HepG2 (cell line): ENCODE data around the gene C22orf42. TPM values are rescaled to one million over a fixed set of nuclear protein-coding genes. Genes with fewer than 3 reads are reported as not detected.

Source experiments
- ATAC-seq: fragments of 200-7000 bp; cut with Tn5 transposase; 3 replicates; pipeline ENCODE4 v1.9.1; 2020; ENCODE audit warnings: mild to moderate bottlenecking, moderate library complexity
- BruUV-seq: library from RNA; stranded (reverse); fragments of 400-500 nt; replicated peaks from 2 replicates; lab custom pipeline; 2021; lab: Mats Ljungman, UMichigan
- CTCF ChIA-PET: fragments of 300-600 bp; formaldehyde crosslinking; extraction: SDS; loops from one replicate; lab custom pipeline; 2021; ENCODE audit warnings: low total read pairs, inconsistent platforms, low intra/inter-chr PET ratio; lab: Yijun Ruan, JAX
- POLR2A ChIA-PET: fragments of 350-600 bp; sonication (Branson Sonifier 250); formaldehyde crosslinking; loops from one replicate; lab custom pipeline; 2020; ENCODE audit warnings: antibody characterized with exemption, inconsistent platforms; lab: Yijun Ruan, JAX
- DNase-seq: peaks from one replicate; pipeline ENCODE4 v3.0.0-alpha.2; 2015; ENCODE audit warnings: low spot score
- FAIRE-seq: peaks from 3 replicates; lab custom pipeline; 2011; peaks lifted over from hg19 to GRCh38; lab: Jason Lieb, UNC
- H2AFZ ChIP-seq: one replicate; pipeline ENCODE4 v1.6.1; 2011; ENCODE audit warnings: low read length, inconsistent platforms
- H3K27ac ChIP-seq: fragments of 300-600 bp; 3 replicates; pipeline ENCODE4 v1.8.0; 2011; ENCODE audit warnings: mixed run types, mild to moderate bottlenecking, mixed read lengths, low read length, inconsistent platforms; ENCODE audit not compliant: insufficient read depth; ENCODE audit errors: extremely low read length
- H3K27me3 ChIP-seq, 2 experiments: fragments of 200-600 bp in 1 of 2; 2 replicates in 1 of 2; 3 replicates in 1 of 2; pipeline versions ENCODE4 v1.6.0 to v1.8.0; 2011; ENCODE audit warnings: low read length in 2 of 2, mild to moderate bottlenecking in 2 of 2, moderate library complexity in 2 of 2, inconsistent platforms in 1 of 2; ENCODE audit not compliant: insufficient read depth in 2 of 2, control insufficient read depth in 1 of 2
- H3K36me3 ChIP-seq, 2 experiments: fragments of 200-600 bp in 1 of 2; replicated peaks in 1 of 2; 2 replicates in 1 of 2; 3 replicates in 1 of 2; pipeline versions ENCODE4 v1.5.1 to v1.8.0; 2011; ENCODE audit warnings: low read length in 2 of 2, inconsistent platforms in 1 of 2; ENCODE audit not compliant: insufficient read depth in 2 of 2, control insufficient read depth in 1 of 2
- H3K4me1 ChIP-seq: 2 replicates; pipeline ENCODE4 v1.5.1; 2012; ENCODE audit warnings: low read length, inconsistent platforms; ENCODE audit not compliant: insufficient read depth
- H3K4me2 ChIP-seq: 2 replicates; pipeline ENCODE4 v1.6.0; 2011; ENCODE audit warnings: low read depth, low read length, inconsistent platforms
- H3K4me3 ChIP-seq, 3 experiments: fragments of 200-600 bp in 1 of 3; sonication (generic), shearing (Covaris generic) in 1 of 3; replicated peaks in 1 of 3; 2 replicates each; pipeline ENCODE4 v1.5.1; 2011 to 2016; ENCODE audit warnings: low read length in 3 of 3, inconsistent platforms in 2 of 3, low read depth in 2 of 3, mild to moderate bottlenecking in 2 of 3, control low read depth in 1 of 3, mixed read lengths in 1 of 3; ENCODE audit not compliant: insufficient read depth in 1 of 3
- H3K79me2 ChIP-seq: one replicate; pipeline ENCODE4 v1.6.1; 2011; ENCODE audit warnings: low read length, inconsistent platforms; ENCODE audit not compliant: insufficient read depth
- H3K9ac ChIP-seq: 2 replicates; pipeline ENCODE4 v1.6.0; 2011; ENCODE audit warnings: mild to moderate bottlenecking, low read depth, low read length, inconsistent platforms; ENCODE audit not compliant: insufficient read depth
- H3K9me3 ChIP-seq: 2 replicates; pipeline ENCODE4 v1.5.1; 2012; ENCODE audit warnings: mild to moderate bottlenecking, low read length
- H4K20me1 ChIP-seq: 2 replicates; pipeline ENCODE4 v1.6.0; 2011; ENCODE audit warnings: inconsistent platforms, mild to moderate bottlenecking, low read length, moderate library complexity; ENCODE audit not compliant: insufficient read depth
- ATF3 ChIP-seq: sonication (generic); formaldehyde crosslinking; IDR thresholded peaks from 2 replicates; pipeline ENCODE4 v1.4.0; 2020; ENCODE audit warnings: missing genetic modification reagents
- FOSL2 ChIP-seq: sonication (generic); formaldehyde crosslinking; IDR thresholded peaks from 2 replicates; pipeline ENCODE4 v1.4.0; 2020; ENCODE audit warnings: missing genetic modification reagents
- HDAC2 ChIP-seq: sonication (generic); formaldehyde crosslinking; IDR thresholded peaks from 2 replicates; pipeline ENCODE4 v1.4.0; 2020; ENCODE audit warnings: missing genetic modification reagents
- HNF1B ChIP-seq: sonication (generic); formaldehyde crosslinking; IDR thresholded peaks from 2 replicates; pipeline ENCODE4 v1.5.1; 2020; ENCODE audit warnings: mild to moderate bottlenecking, moderate library complexity, missing genetic modification reagents
- HNRNPLL ChIP-seq: fragments of 200-400 bp; formaldehyde crosslinking; IDR thresholded peaks from 2 replicates; pipeline ENCODE4 v1.6.1; 2017; ENCODE audit warnings: mild to moderate bottlenecking, low read depth, low read length; ENCODE audit not compliant: poor library complexity, severe bottlenecking
- NRL ChIP-seq: sonication (generic); formaldehyde crosslinking; IDR thresholded peaks from 2 replicates; pipeline ENCODE4 v1.5.0; 2020; ENCODE audit warnings: missing genetic modification reagents, mild to moderate bottlenecking, moderate library complexity, borderline replicate concordance
- RNF2 ChIP-seq: fragments of 450-650 bp; conservative IDR thresholded peaks from 2 replicates; pipeline ENCODE4 v1.6.1; 2016; ENCODE audit warnings: low read depth
- SALL1 ChIP-seq: sonication (generic); formaldehyde crosslinking; IDR thresholded peaks from 2 replicates; pipeline ENCODE4 v1.8.0; 2022; ENCODE audit warnings: mild to moderate bottlenecking, missing genetic modification reagents
- SAP130 ChIP-seq: IDR thresholded peaks from 2 replicates; pipeline ENCODE4 v1.6.1; 2016; ENCODE audit warnings: low read depth
- SMC3 ChIP-seq: IDR thresholded peaks from 2 replicates; pipeline ENCODE4 v1.6.1; 2011; ENCODE audit warnings: low read length, improper control_type of control experiment
- SPEN ChIP-seq: sonication (generic); formaldehyde crosslinking; IDR thresholded peaks from 2 replicates; pipeline ENCODE4 v1.5.1; 2020; ENCODE audit warnings: low read depth, mild to moderate bottlenecking, missing genetic modification reagents
- TEAD2 ChIP-seq: sonication (generic); formaldehyde crosslinking; IDR thresholded peaks from 2 replicates; pipeline ENCODE4 v1.9.0; 2021; ENCODE audit warnings: missing genetic modification reagents
- ZNF501 ChIP-seq: sonication (generic); formaldehyde crosslinking; IDR thresholded peaks from 2 replicates; pipeline ENCODE4 v1.5.1; 2020; ENCODE audit warnings: mild to moderate bottlenecking, moderate library complexity, missing genetic modification reagents
- ZNF607 ChIP-seq: sonication (generic); formaldehyde crosslinking; IDR thresholded peaks from 2 replicates; pipeline ENCODE4 v1.5.1; 2020; ENCODE audit warnings: missing genetic modification reagents, mild to moderate bottlenecking, borderline replicate concordance
- ZSCAN30 ChIP-seq: sonication (generic); formaldehyde crosslinking; IDR thresholded peaks from 2 replicates; pipeline ENCODE4 v1.5.0; 2020; ENCODE audit warnings: mild to moderate bottlenecking, missing genetic modification reagents
- WGBS: methylation state at CpG from one replicate; pipeline ENCODE4 v1.1.6; 2017; ENCODE audit warnings: low lambda C conversion rate; 5-methylcytosine and 5-hydroxymethylcytosine counted together
- in situ Hi-C: cut with HindIII; loops from 2 replicates; pipeline ENCODE4 v1.10.0; 2017; ENCODE audit warnings: low pct_unique_long_range_greater_than_20kb; ENCODE audit not compliant: extremely low pct_ligation_motif_present
- intact Hi-C: fragments of 100-400 bp; cut with micrococcal nuclease; formaldehyde crosslinking; loops from one replicate; pipeline ENCODE4 v1.10.0; 2022; ENCODE audit not compliant: unreplicated experiment
- polyA plus RNA-seq, 8 experiments: library from polyadenylated mRNA; depleted of rRNA in 3 of 8; stranded (reverse) in 7 of 8; unstranded in 1 of 8; fragments of >200 nt; fragmentation: Illumina TruSeq in 4 of 8; extraction: Trizol in 4 of 8; gene quantifications; 2 replicates each; pipeline versions ENCODE4 v1.2.1 to v1.2.3, GENCODE V29; 2011 to 2016; ENCODE audit warnings: low read depth in 4 of 8, missing spikeins in 1 of 8, mixed read lengths in 1 of 8; ENCODE audit not compliant: insufficient read depth in 1 of 8
- total RNA-seq, 5 experiments: library from RNA; depleted of rRNA; stranded (reverse); fragments of >200 nt; fragmentation: Illumina TruSeq; extraction: Trizol; gene quantifications; 2 replicates each; pipeline ENCODE4 v1.2.3, GENCODE V29; 2016; ENCODE audit warnings: low read depth in 1 of 5
- TF ChIP-seq, protein P1 (sequence below): sonication (generic); formaldehyde crosslinking; IDR thresholded peaks from 2 replicates; pipeline ENCODE4 v1.4.0; 2020; ENCODE audit warnings: missing genetic modification reagents, borderline replicate concordance
- TF ChIP-seq, protein P2 (sequence below): IDR thresholded peaks from 2 replicates; pipeline ENCODE4 v1.6.1; 2012; ENCODE audit warnings: inconsistent platforms

Gene C22orf42
- total and polyA plus RNA-seq, 2 of the 13 experiments (the other 11 are each of a cell fraction or from before 2014, with no cell fraction given): not detected

DNA sequence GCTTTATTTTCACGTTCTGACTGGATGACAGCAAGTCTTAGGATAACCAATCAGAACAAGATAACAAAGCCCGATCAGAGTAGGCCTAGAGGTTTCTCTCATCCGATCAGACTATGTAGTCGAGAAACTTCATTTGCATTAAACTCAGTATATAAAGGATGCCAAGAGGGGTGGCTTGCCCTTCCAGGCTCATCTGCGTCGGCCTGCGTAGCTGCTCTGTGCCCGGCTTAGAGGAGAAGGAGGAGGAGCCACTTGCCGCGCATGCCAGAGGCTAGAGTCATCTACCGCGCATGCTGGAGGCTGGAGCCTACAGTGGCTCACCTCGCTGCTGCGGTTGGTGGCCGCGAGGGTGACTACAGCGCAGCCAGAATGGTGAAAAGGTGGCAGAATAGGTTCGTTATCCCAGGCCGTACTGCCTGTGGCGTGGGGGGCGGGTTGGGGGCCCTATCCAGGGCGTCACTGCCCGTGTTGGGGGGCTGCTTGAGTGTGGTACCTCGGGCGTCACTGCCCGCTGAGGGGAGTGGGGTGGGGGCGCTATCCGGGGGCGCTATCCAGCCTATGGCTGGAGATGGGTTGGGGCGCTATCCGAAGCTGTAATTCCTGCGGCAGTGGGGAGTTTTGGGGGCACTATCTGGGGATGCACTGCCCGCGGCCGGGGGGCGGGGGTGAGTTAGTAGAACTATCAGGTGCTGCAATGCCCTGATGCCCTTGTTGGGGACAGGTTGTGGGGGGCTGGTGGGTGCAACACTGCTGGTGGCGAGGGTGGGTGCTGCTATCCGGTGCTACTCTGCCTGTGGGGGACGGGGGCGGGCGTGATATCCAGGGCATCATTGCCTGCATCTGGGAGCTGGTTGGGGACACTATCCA, 46.0 kb upstream of the C22orf42 start, which contains the start of gene RFPL2:
Gene RFPL2 (minus strand): TSS at position 218 of the 867 bp plus-strand sequence. CDS start 2,622 bp downstream, outside the sequence.
- WGBS: 31% methylated on average over 9 of the region's 41 CpGs
- TF ChIP-seq SMC3 (no peak), HNF1B (CRISPR knock-in tag) (peak; percentile 20; the same call in 1 of the 2 replicates), ATF3 (CRISPR knock-in tag) (0 out of 2 replicates have a peak, but pooled peaks have one; percentile 26), SALL1 (CRISPR knock-in tag) (peak; percentile 29), ZNF501 (CRISPR knock-in tag) (peak; percentile 28; the same call in 1 of the 2 replicates), SPEN (0 out of 2 replicates have a peak, but pooled peaks have one; percentile 41), HNRNPLL (peak; percentile 58), NRL (CRISPR knock-in tag) (no peak), RNF2 (0 out of 2 replicates have a peak, but pooled peaks have one; percentile 27), HDAC2 (0 out of 2 replicates have a peak, but pooled peaks have one; percentile 17), ZSCAN30 (CRISPR knock-in tag) (no peak), FOSL2 (peak; percentile 64), ZNF607 (CRISPR knock-in tag) (no peak), SAP130 (CRISPR knock-in tag) (peak; percentile 43; the same call in 1 of the 2 replicates), TEAD2 (CRISPR knock-in tag) (no peak)
- TF ChIP-seq, protein P1, sequence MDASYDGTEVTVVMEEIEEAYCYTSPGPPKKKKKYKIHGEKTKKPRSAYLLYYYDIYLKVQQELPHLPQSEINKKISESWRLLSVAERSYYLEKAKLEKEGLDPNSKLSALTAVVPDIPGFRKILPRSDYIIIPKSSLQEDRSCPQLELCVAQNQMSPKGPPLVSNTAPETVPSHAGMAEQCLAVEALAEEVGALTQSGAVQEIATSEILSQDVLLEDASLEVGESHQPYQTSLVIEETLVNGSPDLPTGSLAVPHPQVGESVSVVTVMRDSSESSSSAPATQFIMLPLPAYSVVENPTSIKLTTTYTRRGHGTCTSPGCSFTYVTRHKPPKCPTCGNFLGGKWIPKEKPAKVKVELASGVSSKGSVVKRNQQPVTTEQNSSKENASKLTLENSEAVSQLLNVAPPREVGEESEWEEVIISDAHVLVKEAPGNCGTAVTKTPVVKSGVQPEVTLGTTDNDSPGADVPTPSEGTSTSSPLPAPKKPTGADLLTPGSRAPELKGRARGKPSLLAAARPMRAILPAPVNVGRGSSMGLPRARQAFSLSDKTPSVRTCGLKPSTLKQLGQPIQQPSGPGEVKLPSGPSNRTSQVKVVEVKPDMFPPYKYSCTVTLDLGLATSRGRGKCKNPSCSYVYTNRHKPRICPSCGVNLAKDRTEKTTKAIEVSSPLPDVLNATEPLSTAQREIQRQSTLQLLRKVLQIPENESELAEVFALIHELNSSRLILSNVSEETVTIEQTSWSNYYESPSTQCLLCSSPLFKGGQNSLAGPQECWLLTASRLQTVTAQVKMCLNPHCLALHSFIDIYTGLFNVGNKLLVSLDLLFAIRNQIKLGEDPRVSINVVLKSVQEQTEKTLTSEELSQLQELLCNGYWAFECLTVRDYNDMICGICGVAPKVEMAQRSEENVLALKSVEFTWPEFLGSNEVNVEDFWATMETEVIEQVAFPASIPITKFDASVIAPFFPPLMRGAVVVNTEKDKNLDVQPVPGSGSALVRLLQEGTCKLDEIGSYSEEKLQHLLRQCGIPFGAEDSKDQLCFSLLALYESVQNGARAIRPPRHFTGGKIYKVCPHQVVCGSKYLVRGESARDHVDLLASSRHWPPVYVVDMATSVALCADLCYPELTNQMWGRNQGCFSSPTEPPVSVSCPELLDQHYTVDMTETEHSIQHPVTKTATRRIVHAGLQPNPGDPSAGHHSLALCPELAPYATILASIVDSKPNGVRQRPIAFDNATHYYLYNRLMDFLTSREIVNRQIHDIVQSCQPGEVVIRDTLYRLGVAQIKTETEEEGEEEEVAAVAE (CRISPR knock-in tag): no peak
- TF ChIP-seq, protein P2, sequence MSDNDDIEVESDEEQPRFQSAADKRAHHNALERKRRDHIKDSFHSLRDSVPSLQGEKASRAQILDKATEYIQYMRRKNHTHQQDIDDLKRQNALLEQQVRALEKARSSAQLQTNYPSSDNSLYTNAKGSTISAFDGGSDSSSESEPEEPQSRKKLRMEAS: peak; percentile 63; the same call in 1 of the 2 replicates

More for the DNA sequence above, 46.0 kb upstream of the C22orf42 start, which contains the start of gene RFPL2:
- in situ Hi-C loops (loop anchor here (5.0 kb wide), 1 partner anchor 62 kb away; no protein-coding TSS in a partner anchor), intact Hi-C loops (no loop called here)
- peak; percentile 48 for FAIRE-seq
- H3K36me3 ChIP-seq: no peaks in the 10 kb centered on the region
- no TSS peak for BruUV-seq
- peak within 1 kb of the TSS; percentile 35 for H2AFZ ChIP-seq
- H3K4me1 ChIP-seq: peaks cover 27% of the 10 kb centered on the region
- no peak within 1 kb of the TSS for H3K27ac ChIP-seq
- H3K27me3 ChIP-seq: peaks cover 0 to 3% of the 10 kb centered on the region in 2 experiments; a peak in 1 of 5 replicates
- peak within 1 kb of the TSS; percentile 36 to 69 (median 37); a peak in 5 of 6 replicates for H3K4me3 ChIP-seq
- POLR2A ChIA-PET: interaction anchor here (0.6 kb wide), 1 partner anchor 327 kb away, joined by 3 read pairs; no protein-coding TSS in a partner anchor
- no peak within 1 kb of the TSS for H3K9ac ChIP-seq
- CTCF ChIA-PET: no interaction called here
- ATAC-seq: peak; percentile 89
- peak within 1 kb of the TSS; percentile 66 for H3K4me2 ChIP-seq
- no peaks in the 10 kb centered on the region for H3K79me2 ChIP-seq
- DNase-seq: peak; percentile 61
- H3K9me3 ChIP-seq: no peaks in the 10 kb centered on the region
- H4K20me1 ChIP-seq: no peaks in the 10 kb centered on the region
